Skeletal muscle satellite cell (primary cell): ENCODE results near the gene PEPD.

Experiments
- H3K27me3 ChIP-seq: 2 replicates; pipeline ENCODE4 v1.7.0; 2013; ENCODE audit warnings: low read length; ENCODE audit not compliant: control insufficient read depth, insufficient read depth
- H3K36me3 ChIP-seq: 2 replicates; pipeline ENCODE4 v1.7.0; 2013; ENCODE audit warnings: mild to moderate bottlenecking, control low read depth, low read length; ENCODE audit not compliant: insufficient read depth
- H3K4me1 ChIP-seq: 2 replicates; pipeline ENCODE4 v1.7.0; 2013; ENCODE audit warnings: low read length; ENCODE audit not compliant: control insufficient read depth, insufficient read depth
- H3K4me2 ChIP-seq: 2 replicates; pipeline ENCODE4 v1.7.0; 2013; ENCODE audit warnings: mild to moderate bottlenecking, low read length
- H3K4me3 ChIP-seq: 2 replicates; pipeline ENCODE4 v1.7.0; 2013; ENCODE audit warnings: low read length
- H3K9ac ChIP-seq: 2 replicates; pipeline ENCODE4 v1.7.0; 2013; ENCODE audit warnings: mild to moderate bottlenecking, low read depth, low read length, moderate library complexity
- H3K9me3 ChIP-seq: replicated peaks from 2 replicates; pipeline ENCODE4 v1.7.0; 2013; ENCODE audit warnings: mild to moderate bottlenecking, control low read depth, low read length

The PEPD gene

DNA sequence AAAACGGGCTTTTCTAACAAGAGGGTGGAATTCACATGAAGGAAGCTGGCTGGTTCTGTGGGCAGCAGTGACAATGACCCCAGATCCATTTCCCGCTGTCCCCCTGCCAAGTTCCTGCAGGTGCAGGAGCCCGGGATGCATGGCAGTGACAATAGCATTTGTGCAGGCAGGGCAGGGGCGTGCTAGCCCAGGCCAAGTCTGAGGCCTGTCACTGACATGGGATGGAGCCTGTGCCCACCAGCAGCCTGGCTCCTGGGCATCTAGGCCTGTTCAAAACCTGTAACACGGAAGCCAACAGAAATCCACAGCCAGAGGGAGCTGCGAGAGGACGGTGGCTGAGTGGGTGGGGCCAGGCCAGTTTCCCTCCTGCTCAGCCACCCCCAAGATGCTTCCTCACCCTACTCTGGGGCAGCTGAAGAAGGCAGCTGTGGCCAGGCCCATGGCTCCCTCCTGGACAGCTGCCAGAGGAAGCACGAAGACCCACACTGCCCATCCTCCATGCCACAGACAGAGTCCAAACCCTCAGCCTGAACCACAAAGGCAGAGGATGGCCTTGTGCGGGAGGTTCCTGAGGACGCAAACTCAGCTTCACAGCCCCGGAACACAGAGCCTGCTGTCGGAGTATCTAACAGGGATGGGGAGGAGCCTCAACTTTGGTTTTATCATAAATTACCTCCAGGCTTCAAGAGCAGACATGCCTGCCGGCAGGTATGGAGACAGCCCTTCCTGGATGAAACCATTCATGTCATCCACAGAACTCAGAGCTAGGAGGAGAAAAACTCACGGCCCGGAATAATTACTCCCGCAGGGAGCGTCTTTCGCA lies 74.0 kb downstream of the PEPD start:
- H3K9ac ChIP-seq = no peak overlapping the region
- no peak overlapping the region for H3K4me3 ChIP-seq
- H3K4me1 ChIP-seq = no peaks in the 10 kb centered on the region
- H3K27me3 ChIP-seq = no peaks in the 10 kb centered on the region
- H3K36me3 ChIP-seq = peaks cover 3% of the 10 kb centered on the region
- no peak overlapping the region for H3K4me2 ChIP-seq
- H3K9me3 ChIP-seq = no peaks in the 10 kb centered on the region

DNA sequence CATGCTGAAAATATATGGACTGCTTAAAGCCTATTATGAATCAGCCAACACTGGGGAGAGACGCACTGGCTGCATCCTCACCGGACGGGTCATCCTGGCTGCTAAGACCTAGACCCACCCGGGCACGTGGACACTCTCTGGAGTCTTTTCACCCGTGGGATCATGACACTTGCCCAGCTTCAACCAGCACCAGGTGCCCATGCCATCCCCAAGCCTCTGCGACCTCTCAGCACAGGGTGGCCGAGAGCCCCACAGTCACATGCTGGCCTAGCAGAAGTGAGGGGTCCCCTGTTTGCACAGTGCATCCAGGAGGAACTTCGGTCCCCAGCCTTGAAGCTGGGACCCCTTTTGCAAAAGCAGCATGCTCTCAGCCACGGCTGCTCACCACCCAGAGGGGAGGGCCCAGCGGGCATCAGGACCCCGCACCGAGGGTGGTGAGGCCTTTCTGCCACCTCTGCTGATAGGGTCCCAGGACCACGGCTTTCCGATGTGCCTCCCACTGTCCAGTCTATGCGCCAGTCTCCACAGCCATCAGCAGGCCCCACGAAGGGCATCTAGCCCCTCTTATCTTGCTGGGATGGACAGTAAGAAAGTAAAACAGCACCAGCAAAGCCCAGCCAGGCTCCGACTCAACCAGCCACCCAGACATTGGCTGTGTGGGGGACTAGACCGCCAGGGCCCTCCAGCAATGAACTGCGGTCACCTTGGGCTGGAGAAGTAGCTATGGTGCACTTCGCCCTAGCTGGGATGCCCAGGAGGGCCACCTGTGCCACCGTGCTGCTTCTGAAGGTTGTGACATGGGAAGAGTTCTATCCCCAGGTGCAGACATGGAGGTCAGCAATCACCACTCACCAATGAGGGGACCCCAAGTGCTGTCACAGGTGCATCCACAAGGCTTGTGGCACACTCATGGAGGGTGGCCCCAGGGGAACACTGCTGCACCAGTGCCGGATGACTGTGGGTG lies 75.0 kb downstream of the PEPD start:
- Histone ChIP-seq H3K4me1 (no peaks in the 10 kb centered on the region), H3K9me3 (no peaks in the 10 kb centered on the region), H3K4me3 (no peak overlapping the region), H3K4me2 (no peak overlapping the region), H3K27me3 (no peaks in the 10 kb centered on the region), H3K9ac (no peak overlapping the region), H3K36me3 (peaks cover 3% of the 10 kb centered on the region)

DNA sequence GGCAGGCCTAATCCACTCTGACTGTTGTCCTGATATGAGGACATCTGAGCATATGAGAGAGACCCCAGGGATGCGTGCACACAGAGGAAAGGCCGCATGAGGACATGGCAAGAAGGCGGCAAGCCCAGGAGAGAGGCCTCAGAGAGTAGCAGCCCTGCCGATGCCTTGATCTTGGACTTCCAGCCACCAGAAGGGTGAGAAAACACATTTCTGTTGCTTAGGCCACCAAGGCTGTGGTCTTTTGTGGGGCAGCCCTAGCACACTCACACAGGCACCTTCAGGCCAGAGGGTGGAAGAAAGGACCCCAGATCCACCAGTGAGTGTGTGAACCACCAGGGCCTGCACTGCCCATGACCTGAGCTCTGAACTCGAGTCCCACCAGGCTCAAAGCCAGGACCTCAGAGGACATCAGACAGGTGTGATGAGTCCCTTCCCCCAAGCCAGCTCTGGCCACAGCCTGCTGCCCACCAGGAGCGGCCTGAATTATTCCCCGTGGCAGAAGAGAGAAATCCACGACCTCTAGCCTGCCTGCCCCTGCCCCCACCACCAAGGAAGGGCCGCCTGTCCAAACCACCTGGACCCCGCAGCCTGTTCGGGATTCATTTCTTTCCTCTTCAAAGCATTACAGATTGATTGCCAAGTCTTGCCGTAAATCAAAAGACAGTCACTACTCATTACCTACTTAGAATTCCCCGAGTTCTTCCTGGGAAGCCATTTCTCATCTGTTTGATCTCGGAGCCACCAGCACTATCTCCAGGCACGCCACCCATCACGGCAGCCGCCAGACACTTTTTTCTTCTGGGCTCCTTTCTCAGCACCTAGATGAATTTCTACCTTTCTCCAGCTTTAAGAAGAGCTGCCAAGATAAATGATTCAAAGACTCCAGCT lies 75.9 kb downstream of the PEPD start:
- no peak overlapping the region for H3K4me2 ChIP-seq
- H3K36me3 ChIP-seq = peaks cover 3% of the 10 kb centered on the region
- no peak overlapping the region for H3K4me3 ChIP-seq
- H3K9me3 ChIP-seq = no peaks in the 10 kb centered on the region
- H3K9ac ChIP-seq = no peak overlapping the region
- no peaks in the 10 kb centered on the region for H3K27me3 ChIP-seq
- no peaks in the 10 kb centered on the region for H3K4me1 ChIP-seq

DNA sequence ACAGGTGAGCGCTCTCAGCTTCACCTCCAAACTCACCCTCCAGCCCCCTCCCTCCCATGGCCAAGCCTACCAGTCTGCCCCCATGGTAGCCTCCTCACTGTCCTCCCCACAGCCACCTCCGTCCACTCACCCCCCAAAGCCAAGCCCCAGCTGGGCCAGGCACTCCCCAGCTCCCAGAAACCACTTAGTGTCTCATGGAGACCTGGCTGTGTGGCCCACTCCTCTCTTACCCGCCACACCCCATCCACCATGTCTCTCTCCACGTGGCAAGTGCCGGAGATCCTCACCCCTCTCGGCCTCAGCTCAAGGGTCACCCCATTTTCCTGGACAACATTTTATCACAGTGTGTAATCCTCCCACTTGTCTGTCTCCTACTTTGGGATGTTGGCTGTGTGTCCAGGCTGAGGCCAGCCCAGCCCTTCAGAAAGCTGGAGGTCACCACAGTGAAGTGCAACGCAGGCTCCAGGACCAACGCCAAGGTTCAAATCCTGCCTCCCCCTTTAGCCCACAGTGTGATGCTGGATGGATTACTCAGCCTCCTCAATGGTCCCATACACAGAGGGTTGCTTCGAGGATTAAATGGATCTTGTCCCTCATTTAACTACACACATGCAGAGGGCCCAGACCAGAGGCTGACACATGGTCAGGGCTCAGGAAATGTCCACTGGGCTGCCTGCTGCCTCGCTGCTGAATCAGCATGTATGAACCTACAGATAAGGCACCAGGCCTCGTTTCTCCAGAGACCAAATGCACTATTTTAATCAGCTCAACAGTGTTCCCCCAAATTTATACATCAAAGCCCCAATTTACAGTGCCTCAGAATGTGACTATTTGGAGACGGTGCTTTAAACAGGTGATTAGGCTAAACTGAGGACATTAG lies 76.8 kb downstream of the PEPD start:
- no peak overlapping the region for H3K9ac ChIP-seq
- no peak overlapping the region for H3K4me2 ChIP-seq
- no peaks in the 10 kb centered on the region for H3K4me1 ChIP-seq
- no peaks in the 10 kb centered on the region for H3K27me3 ChIP-seq
- H3K4me3 ChIP-seq = no peak overlapping the region
- H3K36me3 ChIP-seq = peaks cover 3% of the 10 kb centered on the region
- H3K9me3 ChIP-seq = no peaks in the 10 kb centered on the region

DNA sequence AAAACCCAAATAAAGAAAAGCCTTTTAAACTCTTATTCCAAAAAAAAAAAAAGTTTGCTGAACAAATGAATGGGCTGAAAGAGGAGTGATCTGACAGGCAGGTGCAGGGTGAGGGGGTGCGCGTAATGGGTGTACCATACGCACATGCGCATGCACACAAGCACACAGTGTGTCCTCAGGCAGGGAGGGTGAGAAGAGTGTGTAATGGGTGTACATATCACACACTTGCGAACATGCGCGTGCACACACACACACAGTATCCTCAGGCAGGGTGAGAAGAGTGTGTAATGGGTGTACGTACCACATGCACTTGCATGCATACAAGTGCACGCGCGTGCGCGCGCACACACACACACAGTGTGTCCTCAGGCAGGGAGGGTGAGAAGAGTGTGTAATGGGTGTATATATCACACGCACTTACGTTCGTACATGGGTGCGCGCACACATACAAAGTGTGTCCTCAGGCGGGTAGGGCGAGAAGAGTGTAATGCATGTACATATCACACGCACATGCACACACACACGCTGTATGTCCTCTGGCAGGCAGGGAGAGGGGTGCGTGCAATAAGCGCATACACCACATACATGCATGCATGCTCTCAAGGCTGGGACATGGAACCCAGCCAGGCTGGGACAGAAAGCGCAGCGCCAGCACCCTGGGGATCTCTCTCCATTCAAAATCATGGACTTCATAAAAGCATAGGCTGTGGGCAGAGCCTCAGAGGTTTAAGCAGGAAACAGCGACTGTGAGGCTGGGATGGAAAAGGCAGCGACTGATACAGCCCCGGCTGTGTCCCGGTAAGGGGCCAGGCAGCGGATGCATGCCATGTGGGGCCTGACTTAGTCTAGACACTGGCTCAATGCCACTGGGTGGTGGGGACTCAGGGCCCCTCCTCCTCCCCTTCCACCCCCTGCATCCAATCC lies 77.7 kb downstream of the PEPD start:
- Histone ChIP-seq H3K4me3 (no peak overlapping the region), H3K4me2 (no peak overlapping the region), H3K9me3 (no peaks in the 10 kb centered on the region), H3K36me3 (peaks cover under 1% of the 10 kb centered on the region), H3K27me3 (no peaks in the 10 kb centered on the region), H3K9ac (no peak overlapping the region), H3K4me1 (no peaks in the 10 kb centered on the region)

DNA sequence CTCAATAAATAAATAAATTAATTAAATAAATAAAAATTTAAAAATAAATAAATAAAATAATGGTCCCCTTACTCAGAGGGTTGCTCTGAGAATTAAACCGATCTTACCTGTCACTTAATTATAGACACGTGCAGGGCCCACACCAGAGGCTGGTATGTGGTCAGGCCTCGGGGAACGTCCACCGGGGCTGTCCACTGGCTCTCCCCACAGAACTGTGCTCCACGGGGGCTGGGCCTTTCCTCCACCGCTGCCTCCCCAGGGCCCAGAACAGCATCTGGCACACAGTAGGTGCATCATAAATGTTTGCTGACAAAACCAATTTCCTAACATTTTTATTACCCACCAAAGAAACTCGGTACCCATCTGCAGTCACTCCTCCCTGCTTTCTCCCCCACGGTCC lies 78.9 kb downstream of the PEPD start:
- Histone ChIP-seq H3K9ac (no peak overlapping the region), H3K4me2 (no peak overlapping the region), H3K4me3 (no peak overlapping the region), H3K9me3 (no peaks in the 10 kb centered on the region), H3K4me1 (no peaks in the 10 kb centered on the region), H3K36me3 (no peaks in the 10 kb centered on the region), H3K27me3 (no peaks in the 10 kb centered on the region)

DNA sequence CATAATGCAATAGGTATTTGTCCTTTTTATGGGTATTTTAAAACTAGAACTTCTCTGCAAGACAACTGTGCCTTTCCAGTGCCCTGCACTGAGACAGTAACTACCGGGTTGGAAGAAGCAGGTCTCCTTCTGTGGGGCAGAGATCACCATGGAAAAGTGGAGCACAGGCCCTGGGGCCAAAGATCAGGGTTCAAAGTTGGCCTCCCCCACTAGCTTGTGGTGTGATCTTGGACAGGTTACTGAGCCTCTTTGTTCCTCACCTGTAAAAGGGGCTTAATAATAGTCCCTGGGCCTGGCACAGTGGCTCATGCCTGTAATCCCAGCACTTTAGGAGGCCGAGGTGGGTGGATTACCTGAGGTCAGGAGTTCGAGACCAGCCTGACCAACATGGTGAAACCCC lies 79.8 kb downstream of the PEPD start:
- H3K36me3 ChIP-seq = no peaks in the 10 kb centered on the region
- H3K27me3 ChIP-seq = no peaks in the 10 kb centered on the region
- H3K4me2 ChIP-seq = no peak overlapping the region
- H3K9ac ChIP-seq = no peak overlapping the region
- no peaks in the 10 kb centered on the region for H3K4me1 ChIP-seq
- no peak overlapping the region for H3K4me3 ChIP-seq
- no peaks in the 10 kb centered on the region for H3K9me3 ChIP-seq

DNA sequence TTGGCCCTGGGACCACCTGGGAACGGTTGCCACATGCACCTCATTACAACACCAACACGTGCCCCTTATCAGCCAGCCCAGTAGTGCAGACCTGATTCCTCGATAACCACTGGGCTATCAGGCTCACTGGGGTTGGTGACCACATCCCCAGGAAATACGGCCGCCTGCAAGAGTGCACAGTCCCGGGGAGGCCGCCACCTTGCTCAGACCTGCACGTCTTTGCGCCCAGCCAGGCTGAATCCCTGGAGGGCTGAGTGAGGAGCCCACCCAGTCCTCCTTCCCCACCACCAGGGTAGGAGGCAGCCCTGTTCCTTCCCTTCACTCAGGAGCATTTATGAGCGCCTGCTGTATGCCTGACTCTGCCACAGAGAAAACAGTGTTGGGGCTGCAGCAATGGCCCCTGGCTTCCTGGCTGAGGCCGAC lies 80.3 kb downstream of the PEPD start:
- H3K36me3 ChIP-seq = no peaks in the 10 kb centered on the region
- no peak overlapping the region for H3K9ac ChIP-seq
- H3K4me2 ChIP-seq = no peak overlapping the region
- no peaks in the 10 kb centered on the region for H3K9me3 ChIP-seq
- H3K4me1 ChIP-seq = no peaks in the 10 kb centered on the region
- H3K27me3 ChIP-seq = no peaks in the 10 kb centered on the region
- no peak overlapping the region for H3K4me3 ChIP-seq

DNA sequence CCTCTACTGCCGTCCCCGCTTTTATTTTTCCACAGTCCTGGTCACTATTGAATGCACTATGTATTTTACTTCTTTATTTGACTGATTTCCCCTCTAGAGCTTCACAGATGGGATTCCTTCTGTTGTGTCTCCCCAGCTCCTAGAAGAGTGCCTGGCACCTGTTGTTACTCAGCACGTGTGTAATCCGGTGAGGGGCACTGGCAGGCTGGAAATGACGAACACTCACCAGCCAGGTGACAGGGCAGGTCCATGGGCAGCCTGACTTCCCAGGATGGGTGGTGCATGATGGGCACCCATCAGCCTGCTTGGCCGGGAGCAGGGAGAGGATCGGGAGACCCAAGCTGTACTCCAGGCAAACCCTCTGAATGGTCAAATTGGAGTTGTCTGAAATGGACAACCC lies 80.9 kb downstream of the PEPD start:
- no peak overlapping the region for H3K9ac ChIP-seq
- H3K4me1 ChIP-seq = no peaks in the 10 kb centered on the region
- H3K36me3 ChIP-seq = no peaks in the 10 kb centered on the region
- H3K27me3 ChIP-seq = no peaks in the 10 kb centered on the region
- no peak overlapping the region for H3K4me2 ChIP-seq
- H3K4me3 ChIP-seq = no peak overlapping the region
- H3K9me3 ChIP-seq = no peaks in the 10 kb centered on the region

DNA sequence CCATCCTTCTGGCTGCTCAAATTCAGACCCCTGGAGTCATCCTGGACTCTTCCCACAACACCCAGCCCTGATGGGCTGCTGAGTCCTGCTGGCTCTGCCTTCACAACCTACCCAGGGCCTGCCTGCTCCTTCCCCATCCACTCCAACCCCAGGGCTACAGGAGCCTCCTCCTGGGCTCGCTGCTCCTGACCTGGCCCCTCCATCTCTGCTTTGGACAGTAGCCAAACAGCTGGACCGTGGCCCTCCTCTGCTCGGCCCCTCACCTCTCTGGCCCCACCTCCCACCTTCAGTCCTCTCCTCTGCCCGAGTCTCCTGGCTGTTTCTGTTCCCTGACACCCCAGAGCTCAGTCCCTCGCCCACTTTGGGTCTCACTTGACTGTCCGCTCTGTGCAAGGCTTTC lies 81.3 kb downstream of the PEPD start:
- H3K9me3 ChIP-seq = no peaks in the 10 kb centered on the region
- no peak overlapping the region for H3K9ac ChIP-seq
- H3K4me3 ChIP-seq = no peak overlapping the region
- no peaks in the 10 kb centered on the region for H3K27me3 ChIP-seq
- no peaks in the 10 kb centered on the region for H3K36me3 ChIP-seq
- H3K4me2 ChIP-seq = no peak overlapping the region
- no peaks in the 10 kb centered on the region for H3K4me1 ChIP-seq
